Keratinocyte (primary cell): Measurements from ENCODE around the gene GIT1.

Experiments
- CTCF ChIP-seq, 3 experiments: IDR thresholded peaks in 1 of 3; conservative IDR thresholded peaks in 1 of 3; optimal IDR thresholded peaks in 1 of 3; 2 replicates in 2 of 3; 3 replicates in 1 of 3; pipeline versions ENCODE3 to v1.5.1; 2011; ENCODE audit warnings: low read length in 3 of 3, mild to moderate bottlenecking in 3 of 3, moderate library complexity in 2 of 3, control low read depth in 1 of 3, inconsistent platforms in 1 of 3; ENCODE audit not compliant: insufficient read depth in 2 of 3; ENCODE audit errors: extremely low read depth in 1 of 3
- EZH2 ChIP-seq: IDR thresholded peaks from one replicate; pipeline ENCODE4 v1.6.1; 2012; ENCODE audit warnings: inconsistent platforms, mild to moderate bottlenecking, low read length, moderate library complexity

GRCh38 chr17:29588017-29588561 is 1.4 kb downstream of the GIT1 start:
- TF ChIP-seq EZH2 (no peak), CTCF (optimal IDR thresholded peaks at IDR 0.05 in 1 of 3, IDR thresholded peaks at IDR 0.05 in 1 of 3, conservative IDR thresholded peaks at IDR 0.05 in 1 of 3; ENCODE audit: extremely low read depth in 1 of 3, insufficient read depth in 2 of 3, low read length in 3 of 3) (no peak)
